Measurements from ENCODE around the gene TRAF4.
"Not testable (repeated sequence)": the region's sequence is repeated elsewhere in the genome, so short reads cannot be mapped to it uniquely, and the experiment has no call there.

Gene TRAF4

GRCh38 chr17:28749516-28750177 is 5.8 kb downstream of the TRAF4 start:
- DNase-seq: no peak

GRCh38 chr17:28750178-28751047 is 6.6 kb downstream of the TRAF4 start:
- peak; percentile 89 for DNase-seq

GRCh38 chr17:28751600-28752366 is 8.0 kb downstream of the TRAF4 start:
- DNase-seq: no peak

- no peak for DNase-seq
These were observed 11.7 kb downstream of the TRAF4 start for GRCh38 chr17:28755486-28755885.

DNA sequence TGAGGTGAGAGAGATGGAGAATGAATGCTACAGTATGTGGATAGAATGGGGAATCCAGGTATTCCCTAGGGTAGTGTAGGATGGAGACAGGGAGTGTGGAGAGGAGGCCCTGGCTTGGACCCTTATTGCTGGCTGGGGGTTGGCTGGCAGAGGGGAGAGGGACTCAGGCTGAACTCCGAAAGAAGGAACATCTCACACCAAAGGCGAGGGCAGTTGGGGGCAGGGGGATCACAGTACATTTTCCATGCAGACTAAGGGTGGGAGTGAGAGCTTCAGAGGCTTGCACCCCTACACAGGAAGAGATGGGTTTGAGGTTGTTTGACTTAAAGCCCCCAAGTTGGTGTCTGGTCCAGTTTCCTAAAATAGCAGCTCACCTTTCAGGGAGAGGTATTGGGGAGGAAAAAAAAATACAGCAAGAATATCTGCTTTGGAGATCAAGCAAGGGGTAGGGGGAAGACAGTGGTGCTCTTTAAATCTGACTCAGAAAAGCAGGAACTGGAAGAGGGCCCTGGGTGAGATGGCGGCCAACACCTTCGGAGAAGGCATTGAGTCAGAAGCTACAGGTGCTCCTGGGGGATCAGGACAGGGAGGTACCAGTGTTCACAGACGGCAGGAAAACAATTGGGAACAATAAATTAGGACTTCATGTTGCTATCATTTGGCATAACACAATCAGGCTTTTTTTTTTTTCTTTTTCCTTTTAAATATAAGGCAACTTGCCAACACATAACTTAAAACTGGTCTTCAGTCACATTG is 12.4 kb downstream of the TRAF4 start:
- no peak for DNase-seq

DNA sequence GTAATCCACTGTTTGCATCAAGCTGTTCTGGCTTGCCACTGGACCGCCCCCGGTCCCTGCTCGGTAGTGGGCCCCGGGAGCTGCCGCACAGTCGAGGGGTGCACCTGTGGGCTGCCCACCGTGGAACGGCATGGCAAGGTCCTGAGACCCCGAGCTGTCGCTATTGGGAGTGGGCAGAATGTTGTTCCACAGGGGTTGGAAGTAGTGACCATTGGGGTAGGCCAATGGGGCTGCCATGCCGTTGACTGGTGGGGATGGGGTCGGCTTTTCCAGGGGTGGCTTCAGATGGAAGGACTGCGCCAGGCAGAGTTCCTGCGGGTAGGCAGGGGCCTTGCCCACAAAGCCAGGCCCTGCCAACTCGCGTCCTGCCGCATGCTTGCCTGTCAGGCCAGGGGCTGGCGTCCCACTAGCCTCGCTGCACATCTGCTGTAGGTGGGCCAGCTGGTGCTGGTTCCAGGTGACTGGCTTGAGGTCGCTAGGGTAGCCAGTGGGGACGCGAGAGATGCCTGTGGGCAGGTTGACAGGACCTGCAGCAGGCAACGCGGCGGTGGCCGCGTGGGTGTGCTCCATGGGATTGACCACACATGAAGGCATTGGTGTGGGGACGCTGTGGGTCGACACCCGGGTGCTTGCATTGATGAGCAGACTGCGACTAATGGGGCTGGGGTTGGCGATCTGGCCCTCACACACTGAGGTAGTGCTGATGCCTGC is 14.8 kb downstream of the TRAF4 start:
- no peak for DNase-seq

- DNase-seq: no peak
These were observed 15.6 kb downstream of the TRAF4 start for GRCh38 chr17:28759256-28759865.

GRCh38 chr17:28760601-28761562 is 17.1 kb downstream of the TRAF4 start:
- no peak for DNase-seq

- DNase-seq: no peak
These were observed 19.5 kb downstream of the TRAF4 start for GRCh38 chr17:28763137-28763799.

GRCh38 chr17:28763804-28764266 is 20.0 kb downstream of the TRAF4 start:
- DNase-seq: peak; percentile 73

DNA sequence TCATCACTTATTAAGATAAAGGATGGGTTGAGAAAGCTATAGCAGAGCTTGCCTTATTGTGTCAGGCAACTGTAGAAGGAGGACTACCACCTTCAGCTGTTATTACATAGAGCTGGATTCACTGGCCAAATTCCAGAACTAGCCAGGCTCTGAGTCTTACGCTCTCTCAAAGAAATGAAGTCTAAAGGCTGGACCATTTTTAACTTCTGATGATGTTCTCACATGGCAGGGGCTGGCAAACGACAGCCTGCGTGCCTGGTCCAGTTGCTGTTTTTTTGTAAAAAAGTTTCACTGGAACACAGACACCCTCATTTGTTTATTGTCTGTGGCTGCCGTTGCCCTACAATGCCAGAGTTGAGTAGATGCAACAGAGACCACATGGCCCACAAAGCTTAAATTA is 21.2 kb downstream of the TRAF4 start:
- no peak for DNase-seq

DNA sequence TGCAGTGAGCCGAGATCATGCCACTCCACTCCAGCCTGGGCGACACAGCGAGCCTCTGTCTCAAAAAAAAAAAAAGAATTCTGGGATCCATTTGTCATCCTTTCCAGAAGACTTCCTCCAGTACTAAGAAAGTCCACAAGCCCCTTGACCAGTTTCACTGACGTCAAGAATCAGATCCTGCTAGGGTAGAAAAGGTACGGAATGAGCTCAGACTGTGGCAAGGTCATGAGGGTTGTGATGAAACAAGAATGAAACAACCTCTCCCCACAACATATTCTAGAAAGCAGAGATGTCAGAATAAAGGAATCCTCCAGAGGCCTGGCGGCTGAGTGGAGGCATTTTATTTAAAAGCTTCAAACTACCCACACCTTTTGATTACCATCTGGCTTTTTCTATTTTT is 29.9 kb downstream of the TRAF4 start:
- DNase-seq: no peak

GRCh38 chr17:28774206-28774605 is 30.4 kb downstream of the TRAF4 start:
- no peak for DNase-seq

GRCh38 chr17:28777178-28777577 is 33.4 kb downstream of the TRAF4 start:
- no peak for DNase-seq

- DNase-seq: not testable (repeated sequence)
These were observed 35.8 kb downstream of the TRAF4 start for GRCh38 chr17:28779601-28780000.

GRCh38 chr17:28783161-28783560 is 39.4 kb downstream of the TRAF4 start:
- no peak for DNase-seq

DNA sequence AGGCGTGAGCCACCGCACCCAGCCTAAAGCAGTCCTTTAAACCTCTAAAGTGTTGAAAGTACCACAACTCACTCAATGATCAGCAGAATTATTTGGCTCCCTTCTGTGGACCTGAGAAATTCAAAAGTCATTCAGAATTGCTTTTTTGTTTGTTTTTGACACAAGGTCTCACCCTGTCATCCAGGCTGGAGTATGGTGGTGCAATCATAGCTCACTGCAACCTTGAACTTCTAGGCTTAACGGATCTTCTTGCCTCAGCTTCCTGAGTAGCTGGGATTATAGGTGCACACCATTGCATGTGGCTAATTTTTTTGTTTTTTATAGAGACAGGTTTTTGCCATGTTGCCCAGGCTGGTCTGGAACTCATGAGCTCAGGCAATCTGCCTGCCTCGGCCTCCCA is 44.3 kb downstream of the TRAF4 start:
- no peak for DNase-seq

GRCh38 chr17:28792877-28793661 is 49.3 kb downstream of the TRAF4 start:
- no peak for DNase-seq
